IPS-18a (cell line): ENCODE data around the gene ATP2B1.
"Not testable (repeated sequence)": the region's sequence is repeated elsewhere in the genome, so short reads cannot be mapped to it uniquely, and the experiment has no call there.

Source experiments
- H3K27ac ChIP-seq: one replicate; pipeline ENCODE4 v1.5.1; 2013; ENCODE audit warnings: low read length
- H3K27me3 ChIP-seq: one replicate; pipeline ENCODE4 v1.6.1; 2013; ENCODE audit warnings: mild to moderate bottlenecking, low read length; ENCODE audit not compliant: control insufficient read depth, insufficient read depth
- H3K36me3 ChIP-seq: one replicate; pipeline ENCODE4 v1.6.1; 2013; ENCODE audit warnings: low read depth, low read length; ENCODE audit not compliant: control insufficient read depth
- H3K4me1 ChIP-seq: one replicate; pipeline ENCODE4 v1.6.1; 2013; ENCODE audit warnings: low read depth, low read length; ENCODE audit not compliant: control insufficient read depth
- H3K4me3 ChIP-seq: one replicate; pipeline ENCODE4 v1.5.1; 2013; ENCODE audit warnings: low read length
- H3K9ac ChIP-seq: one replicate; pipeline ENCODE4 v1.6.1; 2013; ENCODE audit warnings: mild to moderate bottlenecking, low read length, moderate library complexity
- H3K9me3 ChIP-seq: one replicate; pipeline ENCODE4 v1.6.1; 2013; ENCODE audit warnings: low read depth, low read length; ENCODE audit not compliant: control insufficient read depth

Gene ATP2B1

GRCh38 chr12:89708565-89709156 is at the start of gene ATP2B1:
Gene ATP2B1 (minus strand): TSS chr12:89708838. CDS start chr12:89655886, 52,952 bp downstream.
- Histone ChIP-seq H3K4me1 (peaks cover 10% of the 10 kb centered on the region), H3K9ac (peak within 1 kb of the TSS; percentile 74), H3K27me3 (peaks cover 46% of the 10 kb centered on the region), H3K4me3 (peak within 1 kb of the TSS; percentile 88), H3K9me3 (no peaks in the 10 kb centered on the region), H3K36me3 (no peaks in the 10 kb centered on the region), H3K27ac (no peak within 1 kb of the TSS)

- not testable (repeated sequence) for H3K4me3 ChIP-seq, H3K27ac ChIP-seq, H3K36me3 ChIP-seq, H3K27me3 ChIP-seq, H3K9ac ChIP-seq, H3K4me1 ChIP-seq, H3K9me3 ChIP-seq
Measured at GRCh38 chr12:89757987-89758386, 49.3 kb upstream of the ATP2B1 start.

GRCh38 chr12:89756585-89757398 is 48.2 kb upstream of the ATP2B1 start:
- H3K27me3 ChIP-seq = no peaks in the 10 kb centered on the region
- no peak overlapping the region for H3K9ac ChIP-seq
- H3K9me3 ChIP-seq = no peaks in the 10 kb centered on the region
- H3K27ac ChIP-seq = no peak overlapping the region
- H3K4me3 ChIP-seq = no peak overlapping the region
- H3K36me3 ChIP-seq = no peaks in the 10 kb centered on the region
- no peaks in the 10 kb centered on the region for H3K4me1 ChIP-seq

GRCh38 chr12:89756194-89756584 is 47.6 kb upstream of the ATP2B1 start:
- H3K27ac ChIP-seq = no peak overlapping the region
- H3K4me3 ChIP-seq = no peak overlapping the region
- no peak overlapping the region for H3K9ac ChIP-seq
- H3K9me3 ChIP-seq = no peaks in the 10 kb centered on the region
- H3K4me1 ChIP-seq = no peaks in the 10 kb centered on the region
- no peaks in the 10 kb centered on the region for H3K27me3 ChIP-seq
- H3K36me3 ChIP-seq = no peaks in the 10 kb centered on the region

- H3K4me1 ChIP-seq = no peaks in the 10 kb centered on the region
- H3K27ac ChIP-seq = no peak overlapping the region
- H3K9ac ChIP-seq = no peak overlapping the region
- H3K4me3 ChIP-seq = no peak overlapping the region
- H3K9me3 ChIP-seq = no peaks in the 10 kb centered on the region
- H3K36me3 ChIP-seq = no peaks in the 10 kb centered on the region
- H3K27me3 ChIP-seq = no peaks in the 10 kb centered on the region
Measured at GRCh38 chr12:89753997-89754396, 45.4 kb upstream of the ATP2B1 start.

- Histone ChIP-seq H3K4me1 (no peaks in the 10 kb centered on the region), H3K27me3 (no peaks in the 10 kb centered on the region), H3K9me3 (no peaks in the 10 kb centered on the region), H3K27ac (no peak overlapping the region), H3K36me3 (no peaks in the 10 kb centered on the region), H3K9ac (no peak overlapping the region), H3K4me3 (no peak overlapping the region)
Measured at GRCh38 chr12:89752341-89752740, 43.7 kb upstream of the ATP2B1 start.

GRCh38 chr12:89750389-89751351 is 42.0 kb upstream of the ATP2B1 start:
- Histone ChIP-seq H3K4me3 (no peak overlapping the region), H3K4me1 (no peaks in the 10 kb centered on the region), H3K36me3 (no peaks in the 10 kb centered on the region), H3K27me3 (no peaks in the 10 kb centered on the region), H3K27ac (no peak overlapping the region), H3K9ac (no peak overlapping the region), H3K9me3 (no peaks in the 10 kb centered on the region)

GRCh38 chr12:89748791-89749190 is 40.2 kb upstream of the ATP2B1 start:
- Histone ChIP-seq H3K9me3 (no peaks in the 10 kb centered on the region), H3K36me3 (no peaks in the 10 kb centered on the region), H3K4me1 (no peaks in the 10 kb centered on the region), H3K27ac (no peak overlapping the region), H3K27me3 (no peaks in the 10 kb centered on the region), H3K4me3 (no peak overlapping the region), H3K9ac (no peak overlapping the region)

GRCh38 chr12:89745286-89745685 is 36.6 kb upstream of the ATP2B1 start:
- peaks cover 6% of the 10 kb centered on the region for H3K9me3 ChIP-seq
- H3K27ac ChIP-seq = no peak overlapping the region
- no peaks in the 10 kb centered on the region for H3K4me1 ChIP-seq
- no peak overlapping the region for H3K4me3 ChIP-seq
- no peaks in the 10 kb centered on the region for H3K36me3 ChIP-seq
- H3K9ac ChIP-seq = no peak overlapping the region
- no peaks in the 10 kb centered on the region for H3K27me3 ChIP-seq

GRCh38 chr12:89742337-89743022 is 33.8 kb upstream of the ATP2B1 start:
- H3K36me3 ChIP-seq = no peaks in the 10 kb centered on the region
- no peaks in the 10 kb centered on the region for H3K4me1 ChIP-seq
- H3K4me3 ChIP-seq = no peak overlapping the region
- H3K9me3 ChIP-seq = peaks cover 6% of the 10 kb centered on the region
- H3K9ac ChIP-seq = no peak overlapping the region
- no peaks in the 10 kb centered on the region for H3K27me3 ChIP-seq
- H3K27ac ChIP-seq = no peak overlapping the region

- no peaks in the 10 kb centered on the region for H3K4me1 ChIP-seq
- no peak overlapping the region for H3K4me3 ChIP-seq
- H3K36me3 ChIP-seq = no peaks in the 10 kb centered on the region
- peaks cover 6% of the 10 kb centered on the region for H3K9me3 ChIP-seq
- H3K9ac ChIP-seq = no peak overlapping the region
- no peak overlapping the region for H3K27ac ChIP-seq
- no peaks in the 10 kb centered on the region for H3K27me3 ChIP-seq
Measured at GRCh38 chr12:89740943-89741342, 32.3 kb upstream of the ATP2B1 start.
